Ureter (tissue), 1 donor: ENCODE measurements around the gene COL18A1. TPM values are rescaled to one million over a fixed set of nuclear protein-coding genes. Genes with fewer than 3 reads are reported as not detected.

ENCODE experiments used
- DNase-seq: peaks from one replicate; pipeline ENCODE4 v3.0.0-alpha.2; 2020; ENCODE audit warnings: low spot score
- total RNA-seq: library from RNA; stranded (reverse); gene quantifications from one replicate; pipeline ENCODE4 v1.2.4, GENCODE V29; 2023
- donor health status: DM: yes; HTN: yes; CAD: no.

Gene COL18A1
- total RNA-seq, 1 donor from 2014 or later = 90.4 TPM

DNA sequence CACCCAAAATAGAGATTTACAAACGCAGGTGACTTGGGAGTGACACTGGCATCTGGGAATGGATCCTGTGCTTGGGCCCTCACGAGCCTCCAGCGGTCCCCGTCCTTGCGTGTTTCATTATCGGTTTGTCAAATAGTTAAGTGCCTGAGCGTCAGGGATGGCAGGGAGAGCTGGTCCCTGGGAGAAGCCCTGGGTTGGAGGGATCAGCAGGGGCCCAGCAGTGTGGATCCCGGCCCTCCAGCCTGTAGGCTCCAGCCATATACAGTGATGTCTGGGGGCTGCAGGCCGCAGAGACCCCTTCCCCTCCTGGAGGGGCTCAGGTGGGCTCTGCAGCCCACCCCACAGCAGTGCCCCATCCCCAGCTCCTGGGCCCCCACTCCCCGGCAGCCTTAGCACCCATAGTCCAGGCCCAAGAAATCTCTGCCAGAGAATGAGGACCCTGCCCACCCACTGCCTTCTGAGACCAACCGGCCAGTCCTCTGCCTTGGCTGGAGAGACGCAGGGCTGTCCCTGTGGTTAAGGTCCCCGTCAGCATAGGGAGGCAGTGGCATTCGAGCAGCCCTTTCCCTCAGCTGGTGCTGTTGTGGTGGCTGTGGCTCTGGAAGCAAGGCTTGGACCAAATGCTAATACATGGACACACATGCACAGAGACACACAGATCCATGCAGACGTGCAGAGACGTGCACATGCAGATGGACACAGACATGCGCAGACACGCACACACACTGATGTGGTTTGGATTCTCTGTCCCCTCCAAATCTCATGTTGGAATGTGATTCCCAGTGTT, 139.7 kb downstream of the COL18A1 start:
- no peak for DNase-seq

DNA sequence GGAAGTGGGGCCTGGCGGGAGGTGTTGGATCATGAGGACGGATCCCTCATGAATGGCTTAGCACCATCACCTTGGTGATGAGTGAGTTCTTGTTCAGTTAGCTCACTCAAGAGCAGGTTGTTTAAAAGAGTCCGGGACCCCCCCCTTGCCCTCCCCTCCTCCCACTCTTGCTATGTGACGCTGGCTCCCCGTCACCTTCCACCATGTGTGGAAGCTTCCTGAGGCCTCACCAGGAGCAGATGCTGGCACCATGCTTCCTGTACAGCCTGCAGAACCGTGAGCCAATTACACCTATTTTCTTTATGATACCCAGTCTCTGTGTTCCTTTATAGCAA, 140.2 kb downstream of the COL18A1 start:
- no peak for DNase-seq

DNA sequence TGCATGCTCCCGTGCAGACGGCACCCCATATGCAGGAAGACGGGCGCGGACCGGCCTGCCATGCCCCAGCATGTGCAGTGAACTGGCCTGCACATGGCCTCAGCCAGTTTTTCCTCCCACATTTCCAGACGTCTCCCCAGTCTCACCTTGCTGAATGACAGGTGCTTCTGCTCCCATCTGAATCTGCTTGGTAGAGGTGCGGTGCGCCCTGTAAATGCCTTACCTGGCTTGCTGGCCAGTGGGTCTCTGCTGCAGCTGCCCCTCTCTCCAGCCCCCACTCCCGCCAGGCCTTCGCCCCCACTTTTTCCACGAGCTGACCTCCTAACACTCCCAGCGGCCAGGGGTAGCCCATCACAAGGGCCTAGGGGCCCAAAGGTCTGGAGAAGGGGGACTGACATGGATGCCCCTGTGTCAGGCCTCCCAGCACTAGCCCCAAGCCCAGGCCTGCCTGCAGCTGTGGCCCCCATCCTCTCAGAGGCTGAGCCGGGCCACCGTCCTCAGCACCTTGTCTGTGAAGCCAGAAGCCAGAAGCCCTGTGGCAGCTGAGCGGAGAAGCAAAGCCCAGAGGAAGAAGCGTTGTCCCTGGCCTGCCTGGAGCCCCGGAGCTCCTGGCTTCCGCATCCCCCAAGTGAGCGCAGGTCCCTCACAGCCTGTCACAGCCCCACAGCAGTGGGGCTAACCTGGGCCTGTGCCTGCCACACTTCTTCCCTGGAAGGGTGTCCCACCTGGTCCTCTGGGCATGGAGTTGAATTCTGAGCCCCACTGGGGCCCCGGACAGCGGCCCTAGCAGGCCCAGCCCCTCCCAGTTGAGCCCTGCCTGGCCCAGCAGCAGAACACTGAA, 140.9 kb downstream of the COL18A1 start:
- DNase-seq = peak; percentile 43

DNA sequence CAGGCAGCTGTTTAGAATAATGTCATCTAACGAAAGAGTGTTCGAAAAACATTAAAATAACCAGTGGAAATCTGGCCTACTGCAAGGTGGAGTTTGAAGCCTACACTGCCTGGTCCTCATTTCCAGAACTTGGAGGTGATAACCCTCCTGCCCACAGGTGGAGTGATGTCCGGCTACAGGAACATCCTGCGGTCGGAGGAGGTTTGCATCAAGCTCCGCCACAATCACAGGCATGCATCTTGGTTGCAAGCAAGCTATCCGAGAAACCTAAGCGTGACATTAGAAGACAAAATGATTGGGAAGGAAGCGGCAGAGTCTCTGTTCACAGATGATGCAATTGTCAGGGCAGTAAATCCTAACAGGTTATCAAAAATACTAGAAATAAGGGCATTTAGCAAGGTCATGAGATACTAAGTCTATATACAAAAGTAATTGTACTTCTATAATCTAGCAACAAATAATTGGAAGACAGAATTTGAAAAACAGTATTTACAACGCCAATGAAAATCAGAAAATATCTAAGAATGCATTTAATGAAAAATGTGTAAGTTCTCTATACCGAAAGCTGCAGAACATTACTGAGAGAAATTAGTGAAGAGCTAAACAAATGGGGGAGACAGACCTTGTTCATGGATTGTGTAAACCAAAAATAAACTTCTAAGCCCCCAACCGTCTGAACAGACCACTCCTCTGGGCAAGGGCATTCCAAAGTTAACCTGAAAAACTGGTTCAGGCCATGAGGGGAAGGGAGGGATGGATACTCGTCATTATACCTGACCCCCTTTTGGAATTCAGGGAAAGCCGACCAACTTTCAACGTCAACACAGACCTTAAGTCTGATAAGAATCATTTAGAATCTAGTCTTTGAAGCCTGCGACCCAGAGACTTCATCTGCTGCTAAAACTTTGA, 141.9 kb downstream of the COL18A1 start:
- peak; percentile 35 for DNase-seq

DNA sequence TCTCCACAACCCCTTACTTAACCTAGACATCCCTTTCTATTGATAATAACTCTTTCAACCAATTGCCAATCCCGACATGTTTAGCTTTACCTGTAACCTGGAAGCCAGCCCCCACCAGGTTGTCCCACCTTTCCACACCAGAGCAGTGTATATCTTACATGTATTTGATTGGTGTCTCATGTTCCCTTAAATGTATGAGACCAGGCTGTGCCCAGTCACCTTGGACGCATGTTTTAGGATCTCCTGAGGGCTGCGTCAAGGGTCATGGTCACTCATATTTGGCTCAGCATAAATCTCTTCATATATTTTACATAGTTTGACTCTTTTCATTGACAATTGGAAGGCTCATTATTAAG, 142.6 kb downstream of the COL18A1 start:
- peak; percentile 27 for DNase-seq

DNA sequence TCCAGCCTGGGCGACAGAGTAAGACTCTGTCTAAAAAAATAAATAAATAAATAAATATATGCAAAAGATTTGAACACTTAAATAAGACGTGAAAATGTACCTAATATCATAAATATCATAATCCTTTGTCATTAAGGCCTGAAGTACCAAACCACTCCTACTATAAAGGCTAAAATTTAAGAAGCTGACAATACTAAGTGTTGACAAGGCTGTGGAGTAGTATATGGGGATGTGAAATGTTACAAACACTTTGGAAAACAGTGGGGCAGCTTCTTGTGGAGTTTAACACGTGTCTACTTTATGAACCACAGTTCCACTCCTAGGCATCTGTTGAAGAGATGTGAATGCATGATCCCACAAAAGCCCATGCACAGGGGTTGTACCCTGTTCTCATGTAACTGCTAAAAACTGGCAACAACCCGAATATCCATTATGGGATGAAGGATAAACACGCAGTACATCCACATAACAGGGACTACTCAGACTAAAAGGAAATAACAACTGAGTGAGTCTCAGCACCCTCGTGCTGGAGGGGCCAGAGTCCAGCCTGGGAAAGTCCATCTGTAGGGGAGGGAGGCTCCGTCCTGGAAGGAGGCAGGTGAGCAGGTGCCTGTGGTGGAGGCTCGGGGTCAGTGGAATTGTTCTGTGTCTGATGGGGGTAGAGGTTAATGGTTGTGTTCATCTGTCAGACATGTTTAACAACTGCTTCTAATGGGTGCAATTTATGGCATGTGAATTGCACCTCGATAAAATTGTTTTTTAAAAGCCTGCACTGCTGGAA, 143.9 kb downstream of the COL18A1 start:
- peak; percentile 38 for DNase-seq

DNA sequence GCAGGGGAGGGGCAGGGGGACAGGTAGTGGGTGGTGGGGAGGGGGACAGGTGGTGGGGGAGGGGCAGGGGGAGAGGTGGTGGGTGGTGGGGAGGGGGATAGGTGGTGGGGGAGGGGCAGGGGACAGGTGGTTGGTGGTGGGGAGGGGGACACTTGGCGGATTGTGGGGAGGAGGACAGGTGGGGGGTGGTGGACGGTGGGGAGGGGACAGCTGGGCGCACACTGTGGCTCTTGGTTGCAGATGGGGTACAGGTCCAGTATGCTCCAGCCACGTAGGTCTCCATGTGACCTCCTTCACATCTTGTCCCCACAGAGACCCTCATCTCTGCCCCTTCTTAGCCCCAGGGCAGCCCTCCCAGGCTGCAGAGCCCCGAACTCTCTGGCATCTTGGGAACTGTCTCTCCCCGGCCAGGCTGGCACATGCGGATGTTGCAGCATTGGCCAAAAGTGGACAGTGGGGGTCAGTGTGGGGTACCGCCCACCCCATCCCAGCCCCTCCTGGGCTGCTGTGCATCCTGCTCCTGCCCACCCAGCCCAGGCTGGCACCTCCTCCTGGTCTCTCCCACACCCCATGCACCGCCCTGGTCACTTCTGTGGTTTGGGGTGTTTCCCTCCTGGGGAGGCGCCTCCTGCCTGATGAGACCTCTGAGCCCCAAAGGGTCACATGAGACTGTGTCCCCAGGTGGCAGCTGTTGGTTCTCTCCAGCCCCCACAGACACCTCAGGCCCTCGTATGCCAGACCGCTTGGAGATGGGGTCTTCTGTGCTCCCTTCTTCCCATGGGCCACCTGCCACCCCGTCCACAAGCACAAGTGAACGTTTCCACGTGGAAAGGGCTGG, 144.9 kb downstream of the COL18A1 start:
- DNase-seq = peak; percentile 42

DNA sequence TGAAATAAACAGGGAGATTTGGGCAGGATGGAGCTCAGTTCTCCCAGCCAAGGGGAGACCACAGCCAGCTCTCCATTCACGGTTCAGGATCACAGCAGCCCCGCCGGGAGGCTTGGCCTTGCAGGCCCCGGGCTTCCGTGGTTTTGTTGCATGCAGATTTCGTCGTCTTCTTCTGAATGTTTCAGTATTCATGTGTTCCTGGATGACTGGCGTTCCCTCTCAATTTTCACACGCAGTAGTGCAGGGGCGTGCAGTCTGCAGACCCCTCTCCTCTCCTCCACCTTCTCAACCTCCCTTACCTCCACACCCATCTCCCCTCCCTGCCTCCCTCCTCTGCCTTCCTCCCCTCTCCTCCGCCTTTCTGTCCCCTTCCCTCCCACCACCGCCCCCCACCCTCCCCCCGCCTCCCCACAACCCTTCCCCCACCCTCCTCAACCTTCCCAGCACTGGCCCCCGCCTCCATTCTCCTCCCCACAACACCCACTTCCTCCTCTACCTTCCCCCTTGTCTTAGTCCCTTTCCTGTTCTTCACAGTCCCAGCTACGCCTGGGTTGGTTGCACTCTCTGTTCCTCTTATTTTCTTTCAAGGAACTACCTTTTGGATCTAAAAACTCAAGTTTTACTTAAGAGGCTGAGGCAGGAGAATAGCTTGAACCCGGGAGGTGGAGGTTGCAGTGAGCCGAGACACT, 145.7 kb downstream of the COL18A1 start:
- DNase-seq = peak; percentile 43

DNA sequence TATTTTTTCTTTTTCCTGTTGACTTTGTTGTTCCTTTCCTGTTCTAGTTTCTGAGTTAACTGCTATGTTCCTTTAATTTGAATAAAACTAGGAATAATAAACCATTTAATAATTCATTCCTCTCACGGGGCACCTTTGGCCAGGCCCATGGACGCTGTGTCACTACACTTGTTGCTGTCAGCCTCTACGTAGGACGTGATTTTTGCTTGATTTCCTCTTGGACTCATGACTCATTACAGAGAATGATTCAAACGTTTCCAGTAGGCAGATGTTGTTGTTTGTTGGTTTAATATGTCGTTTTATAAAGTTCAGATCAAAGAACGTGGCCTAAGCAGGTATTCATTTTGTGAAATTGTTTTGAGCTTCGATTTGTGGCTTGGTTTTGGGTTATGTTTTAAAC, 146.4 kb downstream of the COL18A1 start:
- DNase-seq = peak; percentile 50

DNA sequence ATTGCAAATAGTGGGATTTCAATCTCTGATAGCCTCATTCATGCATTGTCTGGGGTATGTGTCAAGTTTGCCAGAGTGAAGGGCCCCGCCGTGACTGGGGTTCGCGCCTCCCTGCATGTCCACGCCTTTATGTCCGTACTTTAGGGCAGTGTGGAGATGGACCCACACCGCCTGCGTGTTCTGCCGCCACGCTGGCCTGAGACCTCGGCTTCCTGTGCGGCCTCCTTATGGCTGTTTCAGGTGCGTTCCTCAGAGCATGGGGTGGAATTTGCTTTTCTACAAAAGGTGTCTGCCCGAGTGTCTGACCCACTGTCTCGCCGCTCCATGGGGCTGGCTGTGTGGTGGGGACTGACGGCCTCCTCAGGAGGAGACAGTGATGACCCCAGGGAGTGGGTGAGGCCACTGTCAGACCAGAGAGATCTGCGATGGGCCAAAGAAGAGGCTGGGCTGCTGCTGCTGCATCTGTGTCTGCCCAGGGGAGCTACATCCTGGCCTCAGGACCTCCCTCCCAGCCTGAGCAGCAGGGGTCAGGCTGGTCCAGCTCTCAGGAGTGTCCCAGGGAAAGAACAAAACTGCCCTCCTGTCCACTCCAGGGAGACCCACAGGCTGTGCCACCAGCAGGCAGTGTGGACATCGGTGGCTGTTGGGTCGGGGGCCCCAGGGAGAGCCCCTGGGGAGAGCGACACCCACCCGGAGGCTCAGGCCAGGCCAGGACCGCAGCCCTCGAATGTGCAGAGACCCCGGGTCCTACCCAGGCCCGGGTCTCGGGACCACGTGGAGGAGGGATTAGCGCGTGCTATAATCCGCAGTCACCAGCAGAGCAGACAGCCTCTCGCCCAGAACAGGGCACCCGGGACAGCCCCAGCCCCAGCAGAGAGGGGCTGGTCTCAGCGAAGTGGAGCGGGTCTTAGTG, 147.1 kb downstream of the COL18A1 start:
- DNase-seq = peak; percentile 44

DNA sequence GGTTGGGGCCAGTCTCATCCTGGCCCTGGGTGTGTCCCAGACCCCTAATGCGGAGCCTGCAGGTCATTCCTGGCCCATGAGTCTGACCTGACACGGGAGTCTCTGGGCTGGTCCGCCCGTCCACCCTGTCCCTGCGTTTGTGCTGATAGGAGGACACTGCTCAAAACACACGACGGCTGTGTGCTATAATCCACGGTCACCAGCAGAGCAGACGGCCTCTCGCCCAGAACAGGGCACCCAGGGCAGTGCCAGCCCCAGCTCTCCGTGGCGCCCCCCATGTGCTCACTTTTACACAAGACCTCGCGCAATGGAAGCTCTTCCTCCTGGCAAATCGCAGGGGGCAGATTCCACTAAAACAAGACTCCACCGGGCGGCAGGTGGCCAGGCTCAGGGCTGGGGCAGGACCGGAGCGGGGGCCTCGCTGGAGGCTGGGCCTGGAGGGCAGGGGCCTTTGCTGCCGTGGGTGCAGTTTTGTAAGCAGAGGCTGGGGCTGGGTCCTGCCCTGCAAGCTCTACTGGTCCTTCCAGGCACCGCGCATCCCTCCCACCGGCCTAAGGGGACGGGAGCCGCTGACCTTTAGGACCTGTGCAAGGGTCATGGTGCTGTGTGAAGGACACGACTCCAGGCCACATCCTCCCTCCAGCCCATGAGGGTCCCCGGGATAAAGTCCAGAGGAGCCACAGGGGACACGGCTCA, 147.9 kb downstream of the COL18A1 start:
- no peak for DNase-seq

DNA sequence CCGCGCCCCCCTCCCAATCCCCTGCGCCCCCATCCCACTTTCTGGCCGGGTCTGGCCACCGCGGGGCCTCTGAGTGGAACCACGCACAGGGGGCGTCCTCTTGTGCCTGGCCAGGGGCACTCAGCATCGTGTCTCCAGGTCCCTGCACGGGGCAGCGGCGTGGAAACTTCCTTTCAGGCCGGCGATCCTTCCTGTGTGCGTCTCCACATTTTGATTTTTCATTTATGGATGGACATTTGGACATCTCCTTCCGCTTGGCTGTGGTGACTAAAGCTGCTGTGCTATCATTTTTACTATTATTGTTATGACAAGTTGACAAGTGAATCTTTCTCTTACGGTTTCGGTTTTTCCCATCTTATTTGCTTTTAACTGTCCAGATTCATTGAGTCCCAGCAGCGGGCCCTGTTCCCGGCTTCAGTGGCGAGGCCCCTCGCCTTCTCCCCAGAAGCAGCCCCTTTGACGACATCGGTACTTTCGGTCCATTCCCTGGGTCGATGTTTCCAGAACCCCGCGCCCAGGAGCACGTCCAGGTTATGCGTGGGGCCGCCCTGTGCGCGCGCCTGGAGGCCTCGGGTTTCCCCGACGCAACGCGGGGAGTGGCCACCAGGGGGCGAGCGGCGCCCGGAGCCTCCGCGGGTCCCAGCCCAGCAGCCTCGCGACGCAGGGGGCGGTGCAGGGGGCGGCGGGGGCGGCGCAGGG, 149.7 kb downstream of the COL18A1 start:
- DNase-seq = peak; percentile 91

DNA sequence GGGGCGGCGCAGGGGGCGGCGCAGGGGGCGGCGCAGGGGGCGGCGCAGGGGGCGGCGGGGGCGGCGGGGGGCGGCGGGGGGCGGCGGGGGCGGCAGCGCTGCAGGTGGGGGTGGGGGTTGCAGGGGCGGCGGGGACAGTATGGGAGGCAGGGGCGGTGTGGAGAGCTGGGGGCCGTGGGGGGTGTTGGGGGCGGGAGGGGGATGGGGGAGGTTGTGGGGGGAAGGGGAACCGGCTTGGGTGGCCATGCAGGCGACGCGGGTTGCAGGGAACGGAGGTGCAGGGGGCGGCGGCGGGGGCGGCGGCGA, 150.2 kb downstream of the COL18A1 start:
- DNase-seq = no peak

DNA sequence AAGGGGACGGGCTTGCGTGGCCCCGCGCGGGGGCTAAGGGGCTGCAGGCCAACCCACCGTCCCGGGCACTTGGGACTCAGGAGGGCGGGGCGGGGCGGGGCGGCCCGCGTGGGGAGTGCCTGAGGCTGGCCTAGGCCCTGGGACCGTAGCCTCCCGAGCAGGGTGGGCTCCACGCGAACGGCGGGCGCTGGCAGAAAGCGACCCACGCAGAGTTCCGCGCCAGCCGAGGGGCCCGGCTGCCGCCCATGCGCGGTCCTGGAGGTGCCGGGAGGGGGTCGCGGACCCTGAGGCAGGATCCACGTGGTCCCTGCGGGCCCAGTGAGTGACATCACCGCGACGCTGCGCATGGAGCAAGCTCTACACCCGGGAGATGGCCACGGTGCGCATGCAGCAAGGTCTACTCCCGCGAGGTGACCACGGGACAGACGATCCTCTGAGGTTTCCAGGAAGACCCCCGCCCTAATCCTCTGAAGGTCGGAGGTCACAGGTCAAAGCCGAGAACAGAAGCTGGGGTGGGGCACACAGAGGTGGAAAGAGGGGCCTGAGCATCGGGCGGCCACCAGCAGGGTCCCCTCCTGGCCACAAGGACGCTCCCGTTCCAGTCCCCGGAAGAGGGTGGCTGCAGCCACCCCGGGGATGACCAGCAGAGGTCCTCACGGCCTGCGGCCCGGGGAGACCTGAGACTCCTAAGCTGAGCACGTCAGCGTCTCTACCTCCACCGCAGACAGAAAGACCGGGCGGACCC, 150.8 kb downstream of the COL18A1 start:
- peak; percentile 90 for DNase-seq

DNA sequence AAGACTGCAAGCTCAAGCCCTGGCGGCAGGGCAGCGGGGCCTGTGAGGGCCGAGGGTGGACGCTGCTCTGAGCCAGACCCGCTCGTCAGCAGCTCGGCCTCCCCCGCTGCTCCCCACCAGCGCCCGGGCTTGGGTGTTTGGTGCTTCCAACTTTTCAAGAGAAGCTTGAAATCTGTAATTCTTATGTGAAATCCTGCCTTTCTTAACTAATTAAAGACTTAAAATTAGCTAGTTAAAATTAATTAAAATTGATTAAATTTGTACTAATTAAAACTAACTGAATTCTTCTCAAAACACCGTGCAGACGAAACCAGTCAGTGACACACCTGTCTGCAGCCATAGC, 151.3 kb downstream of the COL18A1 start:
- no peak for DNase-seq

DNA sequence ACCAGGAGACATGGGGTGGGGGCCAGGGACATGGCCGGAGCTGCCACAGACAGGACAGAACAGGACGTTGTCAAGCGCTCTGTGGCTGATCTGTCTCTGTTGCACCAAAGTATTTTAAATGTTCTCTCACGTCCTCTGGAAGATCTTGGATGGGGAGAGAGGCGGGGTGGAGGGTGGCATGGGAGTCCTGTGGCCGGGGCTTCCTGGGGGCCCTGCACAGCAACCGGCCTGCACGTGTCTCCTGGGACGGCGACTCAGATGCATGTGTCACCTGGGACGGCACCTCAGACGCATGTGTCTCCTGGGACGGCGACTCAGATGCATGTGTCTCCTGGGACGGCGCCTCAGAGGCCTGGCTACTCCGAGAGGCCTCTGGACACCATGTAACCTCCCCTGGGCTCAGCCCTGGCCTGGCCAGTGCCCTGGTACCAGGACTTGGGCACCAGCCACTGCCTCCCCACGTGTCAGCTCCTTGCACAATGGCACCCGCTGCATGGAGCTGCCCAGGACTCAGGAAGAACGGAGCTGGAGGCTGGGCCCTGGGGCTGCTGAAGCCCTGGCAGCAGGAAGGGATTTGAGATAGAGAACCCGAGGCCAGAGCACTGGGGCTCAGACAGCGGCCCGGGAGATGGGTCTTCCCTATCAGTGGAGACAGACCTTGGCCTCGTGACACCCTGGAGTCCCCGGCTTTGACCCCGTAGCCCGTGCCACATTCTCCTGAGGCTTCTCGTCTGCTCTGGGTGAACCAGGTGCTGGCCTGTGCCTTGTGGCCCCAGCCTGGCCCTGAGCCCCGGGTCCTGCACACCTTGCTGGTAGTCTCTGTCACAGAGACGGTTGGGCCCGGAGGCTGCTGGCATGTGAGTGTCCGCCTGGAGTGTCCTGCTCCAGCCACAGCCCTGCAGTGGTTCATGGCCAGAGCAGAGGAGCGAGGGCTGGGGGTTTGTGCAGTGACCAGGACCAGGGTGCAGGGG, 152.0 kb downstream of the COL18A1 start:
- DNase-seq = no peak
